Mononuclear cell (primary cell): Measurements from ENCODE around the gene DYNLT5. TPM values are rescaled to one million over a fixed set of nuclear protein-coding genes. Genes with fewer than 3 reads are reported as not detected.
"Not testable (repeated sequence)": the region's sequence is repeated elsewhere in the genome, so short reads cannot be mapped to it uniquely, and the experiment has no call there.

Source experiments
- H3K27me3 ChIP-seq: 2 replicates; pipeline ENCODE4 v1.6.0; 2011; ENCODE audit warnings: low read length, control low read depth; ENCODE audit not compliant: insufficient read depth
- H3K4me1 ChIP-seq: 2 replicates; pipeline ENCODE4 v1.5.1; 2011; ENCODE audit warnings: mild to moderate bottlenecking, low read length, control low read depth; ENCODE audit not compliant: insufficient read depth
- H3K4me3 ChIP-seq: 2 replicates; pipeline ENCODE4 v1.5.1; 2011; ENCODE audit warnings: mild to moderate bottlenecking, low read length, moderate library complexity
- H3K9me3 ChIP-seq: 2 replicates; pipeline ENCODE4 v1.5.1; 2011; ENCODE audit warnings: low read depth, mild to moderate bottlenecking, control low read depth, low read length
- total RNA-seq: library from RNA; depleted of rRNA; stranded (reverse); fragments of >200 nt; gene quantifications from one replicate; pipeline ENCODE4 v1.2.3, GENCODE V29; 2012

The DYNLT5 gene
- total RNA-seq, 1 donor, result 0.10 TPM

DNA sequence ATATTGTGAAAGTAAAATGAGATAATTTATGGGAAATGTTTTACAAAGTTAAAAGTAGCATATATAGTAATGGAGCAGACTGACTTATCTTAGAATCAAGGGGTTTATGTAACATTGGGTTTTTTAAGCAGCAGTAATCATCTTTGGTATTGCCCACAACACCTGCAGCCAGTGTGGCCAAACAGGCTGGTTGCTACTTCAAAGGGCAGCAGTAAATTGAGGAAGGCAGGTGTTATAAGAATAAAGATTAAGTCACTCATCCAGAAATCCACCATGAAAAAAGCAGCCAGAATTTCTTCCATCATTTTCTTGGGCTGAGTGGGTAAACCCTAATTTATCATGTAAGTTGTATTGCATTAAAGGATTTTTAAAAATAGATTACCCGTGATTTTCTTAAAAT lies 16.7 kb downstream of the DYNLT5 start:
- Histone ChIP-seq H3K4me3 (no peak overlapping the region), H3K4me1 (no peaks in the 10 kb centered on the region), H3K9me3 (no peaks in the 10 kb centered on the region), H3K27me3 (no peaks in the 10 kb centered on the region)

- Histone ChIP-seq H3K4me3 (no peak overlapping the region), H3K4me1 (no peaks in the 10 kb centered on the region), H3K27me3 (no peaks in the 10 kb centered on the region), H3K9me3 (no peaks in the 10 kb centered on the region)
Observed at GRCh38 chr1:66769512-66770229, 17.4 kb downstream of the DYNLT5 start.

DNA sequence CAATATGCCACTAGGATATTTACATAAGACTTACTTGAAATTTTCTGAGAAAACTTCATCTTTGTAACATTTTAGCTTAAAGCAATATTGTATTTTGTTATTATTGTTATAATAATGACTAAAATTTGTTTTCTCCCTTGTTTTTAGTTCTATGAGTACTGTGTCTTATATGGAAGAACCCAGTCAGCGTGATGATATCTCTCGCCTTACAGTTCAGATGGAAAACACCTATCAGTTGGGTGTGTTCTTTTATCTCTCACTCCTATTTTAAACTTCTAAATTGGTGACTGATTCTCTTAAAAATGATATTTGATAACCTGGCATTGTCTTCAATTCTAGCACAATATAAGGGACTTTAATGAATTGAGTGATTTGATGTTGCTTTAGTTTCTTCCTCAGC lies 18.0 kb downstream of the DYNLT5 start:
- H3K4me1 ChIP-seq, result no peaks in the 10 kb centered on the region
- H3K4me3 ChIP-seq, result no peak overlapping the region
- H3K27me3 ChIP-seq, result no peaks in the 10 kb centered on the region
- no peaks in the 10 kb centered on the region for H3K9me3 ChIP-seq

DNA sequence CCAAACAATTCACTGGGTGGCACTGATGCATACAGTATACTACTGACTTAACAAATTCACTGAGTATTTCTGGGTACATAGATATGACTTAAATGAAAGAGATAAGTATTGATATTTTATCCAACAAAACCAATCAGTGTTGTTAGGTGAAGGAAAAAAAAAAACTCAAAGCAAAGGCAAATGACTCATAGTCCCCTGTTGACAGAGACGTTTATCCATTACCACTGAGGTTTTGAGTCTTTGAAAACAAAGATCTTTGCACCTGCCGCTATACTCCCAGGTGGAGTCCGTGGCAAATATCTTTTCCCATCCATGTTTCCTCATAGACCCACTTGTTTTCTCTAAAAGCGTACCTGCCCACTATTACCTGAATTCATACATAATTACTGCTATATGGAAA lies 18.4 kb downstream of the DYNLT5 start:
- no peaks in the 10 kb centered on the region for H3K27me3 ChIP-seq
- H3K4me3 ChIP-seq, result no peak overlapping the region
- no peaks in the 10 kb centered on the region for H3K9me3 ChIP-seq
- H3K4me1 ChIP-seq, result no peaks in the 10 kb centered on the region

DNA sequence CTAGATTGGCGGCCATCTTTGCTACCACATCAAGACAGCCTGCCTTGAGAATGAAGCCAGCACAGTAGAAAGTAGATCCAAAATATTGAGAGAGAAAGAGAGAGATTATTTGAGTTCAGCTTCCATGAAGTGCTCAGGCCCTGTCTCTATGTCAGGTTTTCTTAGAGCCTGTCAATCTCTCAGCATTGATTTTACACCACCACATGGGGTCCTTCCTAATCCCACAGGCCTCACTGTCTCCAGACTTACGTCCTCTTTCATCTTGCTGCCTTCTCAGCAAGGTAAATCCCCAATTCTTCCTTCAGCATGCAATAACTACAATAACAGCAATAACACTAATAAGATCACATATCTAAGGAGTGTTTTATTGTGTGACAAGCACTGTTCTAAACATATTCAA lies 21.0 kb downstream of the DYNLT5 start:
- Histone ChIP-seq H3K27me3 (no peaks in the 10 kb centered on the region), H3K4me3 (no peak overlapping the region), H3K9me3 (no peaks in the 10 kb centered on the region), H3K4me1 (no peaks in the 10 kb centered on the region)

DNA sequence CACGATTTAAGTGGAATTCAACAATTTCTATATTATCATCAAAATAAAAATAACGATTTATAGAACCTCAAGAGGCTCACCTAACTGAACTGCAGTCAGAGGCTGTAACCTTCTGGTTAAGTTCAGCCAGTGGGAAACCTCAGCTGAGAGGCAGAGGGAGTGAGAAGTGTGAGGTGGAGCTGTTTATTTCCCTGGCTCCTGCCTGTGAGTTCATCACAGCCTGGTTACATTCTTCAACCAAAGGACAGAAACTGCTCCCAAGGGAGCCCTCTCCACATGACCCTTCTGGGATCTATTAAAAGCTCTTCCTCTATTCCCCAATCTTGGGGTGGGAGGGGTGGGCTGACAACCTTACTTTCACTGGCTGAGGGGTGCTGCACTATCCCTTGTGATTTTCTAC lies 22.2 kb downstream of the DYNLT5 start:
- Histone ChIP-seq H3K27me3 (no peaks in the 10 kb centered on the region), H3K4me3 (no peak overlapping the region), H3K4me1 (no peaks in the 10 kb centered on the region), H3K9me3 (no peaks in the 10 kb centered on the region)

- H3K27me3 ChIP-seq, result no peaks in the 10 kb centered on the region
Observed at GRCh38 chr1:66775646-66776045, 23.4 kb downstream of the DYNLT5 start.

GRCh38 chr1:66777831-66778230 lies 25.6 kb downstream of the DYNLT5 start:
- H3K9me3 ChIP-seq, result no peaks in the 10 kb centered on the region
- H3K4me3 ChIP-seq, result no peak overlapping the region
- no peaks in the 10 kb centered on the region for H3K4me1 ChIP-seq
- no peaks in the 10 kb centered on the region for H3K27me3 ChIP-seq

More at GRCh38 chr1:66775646-66776045, 23.4 kb downstream of the DYNLT5 start:
- Histone ChIP-seq H3K9me3 (no peaks in the 10 kb centered on the region), H3K4me1 (no peaks in the 10 kb centered on the region), H3K4me3 (no peak overlapping the region)

DNA sequence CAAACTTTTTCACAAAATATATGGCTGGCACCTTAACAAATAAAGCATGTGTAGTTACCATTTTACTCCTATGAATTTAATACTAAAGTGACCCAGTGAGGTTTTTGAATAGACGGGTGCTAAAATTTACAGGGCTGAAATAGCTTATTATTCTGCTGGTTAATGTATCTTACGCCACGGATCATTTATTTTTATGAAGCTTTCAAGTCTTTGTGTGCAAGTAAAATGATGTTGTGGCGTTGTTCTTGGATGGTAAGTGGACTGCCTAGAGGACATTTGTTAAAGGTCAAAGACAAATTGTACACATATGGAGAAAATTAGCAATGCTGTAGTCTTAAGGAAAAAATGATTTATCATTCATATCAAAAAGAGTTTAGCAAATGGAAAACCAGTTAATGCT lies 26.0 kb downstream of the DYNLT5 start:
- no peaks in the 10 kb centered on the region for H3K27me3 ChIP-seq
- no peaks in the 10 kb centered on the region for H3K4me1 ChIP-seq
- H3K4me3 ChIP-seq, result no peak overlapping the region

GRCh38 chr1:66778969-66779368 lies 26.7 kb downstream of the DYNLT5 start:
- Histone ChIP-seq H3K27me3 (no peaks in the 10 kb centered on the region), H3K4me3 (no peak overlapping the region), H3K9me3 (no peaks in the 10 kb centered on the region), H3K4me1 (no peaks in the 10 kb centered on the region)

More for the DNA sequence above, 26.0 kb downstream of the DYNLT5 start:
- no peaks in the 10 kb centered on the region for H3K9me3 ChIP-seq

DNA sequence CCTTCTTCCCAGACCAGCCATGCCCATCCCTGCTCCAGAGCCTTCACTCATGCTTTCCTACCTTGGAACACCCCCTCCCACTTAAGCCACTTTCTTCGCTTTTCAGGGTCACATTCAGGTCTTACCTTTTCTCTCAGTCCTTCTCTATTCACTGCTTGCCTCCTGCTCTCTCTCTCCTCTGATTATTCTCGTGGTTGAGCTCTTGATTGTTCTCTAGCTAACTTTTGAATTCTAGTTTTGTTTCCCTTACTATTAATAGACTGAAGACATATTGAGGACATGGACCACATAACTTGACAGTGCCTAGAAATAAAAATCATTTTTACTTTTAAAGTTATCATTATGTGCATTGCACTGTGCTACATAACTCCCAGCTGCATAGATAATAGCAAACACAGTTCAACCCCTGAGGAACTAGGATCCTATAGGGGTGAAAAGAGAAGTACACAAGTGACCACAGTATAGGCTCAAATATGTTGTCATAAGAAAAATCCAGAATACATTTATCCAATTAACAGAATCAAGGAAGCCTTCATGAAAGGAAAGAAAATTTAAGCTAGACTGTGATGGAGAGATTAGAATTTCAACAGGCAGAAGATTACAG lies 27.3 kb downstream of the DYNLT5 start:
- H3K4me1 ChIP-seq, result no peaks in the 10 kb centered on the region
- H3K4me3 ChIP-seq, result no peak overlapping the region
- H3K27me3 ChIP-seq, result no peaks in the 10 kb centered on the region
- H3K9me3 ChIP-seq, result no peaks in the 10 kb centered on the region

DNA sequence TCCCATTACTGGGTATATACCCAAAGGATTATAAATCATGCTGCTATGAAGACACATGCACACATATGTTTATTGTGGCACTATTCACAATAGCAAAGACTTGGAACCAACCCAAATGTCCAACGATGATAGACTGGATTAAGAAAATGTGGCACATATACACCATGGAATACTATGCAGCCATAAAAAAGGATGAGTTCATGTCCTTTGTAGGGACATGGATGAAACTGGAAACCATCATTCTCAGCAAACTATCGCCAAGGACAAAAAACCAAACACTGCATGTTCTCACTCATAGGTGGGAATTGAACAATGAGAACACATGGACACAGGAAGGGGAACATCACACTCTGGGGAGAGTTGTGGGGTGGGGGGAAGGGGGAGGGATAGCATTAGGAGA lies 33.5 kb downstream of the DYNLT5 start:
- not testable (repeated sequence) for H3K9me3 ChIP-seq, H3K27me3 ChIP-seq, H3K4me1 ChIP-seq, H3K4me3 ChIP-seq

DNA sequence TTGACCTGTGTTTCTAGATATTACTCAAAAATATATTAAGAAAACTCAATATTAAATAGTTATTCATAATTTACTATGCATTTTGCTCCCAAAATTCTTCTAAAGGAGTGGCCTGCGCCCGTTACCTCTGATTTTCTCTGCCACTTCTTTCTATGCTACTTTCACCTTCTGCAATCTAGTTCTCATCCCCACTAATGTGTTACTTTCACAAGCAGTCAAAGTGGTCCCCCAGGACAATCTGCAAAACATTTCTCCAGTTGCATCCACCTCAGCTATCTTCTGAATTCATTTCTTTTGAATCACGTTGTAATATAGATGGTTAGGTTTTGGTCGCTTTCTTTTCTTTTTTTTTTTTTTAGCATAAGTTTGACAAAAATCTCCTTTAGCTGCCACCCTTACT lies 35.4 kb downstream of the DYNLT5 start:
- no peaks in the 10 kb centered on the region for H3K4me1 ChIP-seq
- no peak overlapping the region for H3K4me3 ChIP-seq
- no peaks in the 10 kb centered on the region for H3K27me3 ChIP-seq
- no peaks in the 10 kb centered on the region for H3K9me3 ChIP-seq

GRCh38 chr1:66788231-66788939 lies 36.1 kb downstream of the DYNLT5 start:
- H3K4me3 ChIP-seq, result no peak overlapping the region
- no peaks in the 10 kb centered on the region for H3K9me3 ChIP-seq
- H3K27me3 ChIP-seq, result no peaks in the 10 kb centered on the region

DNA sequence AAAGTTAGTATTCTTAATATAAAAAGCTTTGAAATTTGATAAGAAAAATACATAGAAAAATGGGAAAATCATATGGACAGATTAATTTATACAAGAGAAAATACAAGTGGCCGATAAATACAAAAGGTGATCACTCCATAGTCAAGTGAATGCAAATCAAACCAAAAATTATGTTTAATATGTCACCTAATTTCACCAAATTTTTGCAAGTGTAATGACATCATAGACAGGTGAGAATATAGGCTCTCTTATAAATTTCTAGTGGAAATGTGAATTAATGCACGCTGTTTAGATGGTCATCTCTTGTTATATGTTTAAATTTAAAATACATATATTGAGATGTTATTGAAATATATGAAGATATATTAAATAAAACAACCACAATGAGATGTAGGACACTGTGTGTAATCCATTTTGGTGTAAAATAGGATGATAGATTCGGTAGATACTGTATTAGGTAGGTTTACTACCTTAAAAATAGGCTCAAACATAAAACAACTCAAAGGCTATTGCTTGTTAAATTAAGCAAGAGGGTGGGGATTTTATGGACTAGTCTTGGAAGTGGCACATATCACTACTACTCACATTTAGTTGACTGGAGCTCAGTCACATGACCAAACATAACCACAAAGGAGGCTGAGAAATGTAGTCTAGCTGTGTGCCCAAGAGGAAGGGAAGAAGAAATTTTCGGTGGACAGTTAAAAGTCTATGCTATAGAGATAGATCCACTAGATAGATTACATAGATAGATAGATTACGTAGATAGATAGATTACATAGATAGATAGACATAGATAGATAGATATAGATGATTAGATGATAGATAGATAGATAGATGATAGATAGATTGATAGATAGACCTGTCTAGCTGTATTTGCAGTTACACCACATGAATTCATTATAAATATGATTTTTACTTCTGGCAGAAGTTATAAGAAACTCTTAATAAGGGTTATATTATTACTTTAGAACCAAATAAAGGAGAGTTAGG lies 39.7 kb downstream of the DYNLT5 start:
- Histone ChIP-seq H3K4me3 (no peak overlapping the region), H3K9me3 (no peaks in the 10 kb centered on the region), H3K4me1 (no peaks in the 10 kb centered on the region), H3K27me3 (no peaks in the 10 kb centered on the region)

More at GRCh38 chr1:66788231-66788939, 36.1 kb downstream of the DYNLT5 start:
- no peaks in the 10 kb centered on the region for H3K4me1 ChIP-seq
